Measurements from ENCODE around the gene ERGIC2.

DNA sequence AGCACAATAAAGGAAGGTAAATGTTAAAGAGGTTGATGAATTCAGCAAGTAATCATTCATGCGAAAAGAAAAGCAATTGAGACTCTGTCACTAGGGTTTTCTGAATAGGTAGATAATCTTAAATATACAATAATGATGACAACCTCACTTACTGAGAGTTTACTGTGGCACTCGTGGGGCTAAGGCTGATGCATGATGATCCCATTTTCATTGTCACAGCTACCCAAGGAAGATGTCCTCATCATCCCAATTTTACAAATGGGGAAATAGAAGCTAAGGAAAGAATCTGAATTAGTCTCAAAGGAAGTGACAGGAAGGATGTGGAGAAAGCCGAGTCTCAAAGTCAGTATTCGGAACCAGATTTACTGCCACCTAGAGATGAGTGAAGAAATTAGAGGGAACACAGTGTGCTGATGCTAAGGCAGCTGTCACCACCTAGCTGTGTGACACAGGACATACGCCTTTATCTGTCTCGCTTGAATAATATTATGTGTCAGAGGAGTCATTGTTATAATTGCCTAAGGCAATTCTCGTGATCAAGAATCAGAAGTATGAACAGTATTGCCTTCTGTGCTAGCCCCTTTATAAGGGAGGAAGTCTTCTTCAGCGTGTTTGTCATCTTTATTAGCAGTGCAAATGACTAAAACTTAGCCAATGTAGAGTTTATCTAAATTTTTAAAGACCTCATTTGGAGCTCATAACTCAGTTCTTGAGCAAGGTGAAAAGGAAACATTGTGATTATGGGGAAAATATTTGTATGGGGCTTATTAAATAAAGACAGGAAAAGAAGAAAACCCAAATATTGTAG, 63.2 kb downstream of the ERGIC2 start:
- TF ChIP-seq, protein P1, sequence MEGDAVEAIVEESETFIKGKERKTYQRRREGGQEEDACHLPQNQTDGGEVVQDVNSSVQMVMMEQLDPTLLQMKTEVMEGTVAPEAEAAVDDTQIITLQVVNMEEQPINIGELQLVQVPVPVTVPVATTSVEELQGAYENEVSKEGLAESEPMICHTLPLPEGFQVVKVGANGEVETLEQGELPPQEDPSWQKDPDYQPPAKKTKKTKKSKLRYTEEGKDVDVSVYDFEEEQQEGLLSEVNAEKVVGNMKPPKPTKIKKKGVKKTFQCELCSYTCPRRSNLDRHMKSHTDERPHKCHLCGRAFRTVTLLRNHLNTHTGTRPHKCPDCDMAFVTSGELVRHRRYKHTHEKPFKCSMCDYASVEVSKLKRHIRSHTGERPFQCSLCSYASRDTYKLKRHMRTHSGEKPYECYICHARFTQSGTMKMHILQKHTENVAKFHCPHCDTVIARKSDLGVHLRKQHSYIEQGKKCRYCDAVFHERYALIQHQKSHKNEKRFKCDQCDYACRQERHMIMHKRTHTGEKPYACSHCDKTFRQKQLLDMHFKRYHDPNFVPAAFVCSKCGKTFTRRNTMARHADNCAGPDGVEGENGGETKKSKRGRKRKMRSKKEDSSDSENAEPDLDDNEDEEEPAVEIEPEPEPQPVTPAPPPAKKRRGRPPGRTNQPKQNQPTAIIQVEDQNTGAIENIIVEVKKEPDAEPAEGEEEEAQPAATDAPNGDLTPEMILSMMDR (IDR thresholded peaks at IDR 0.05) = peak in 5 of 6 experiments; percentile 35 to 100 (median 99)
- no peak for TF ChIP-seq POLR2A (IDR thresholded peaks at IDR 0.05)
